A549 (cell line): ENCODE results near the gene NCBP3. TPM values are rescaled to one million over a fixed set of nuclear protein-coding genes. Genes with fewer than 3 reads are reported as not detected.

ENCODE experiments used
- ATAC-seq, 2 experiments: fragments of 200-7000 bp in 1 of 2; fragments of >200 bp in 1 of 2; cut with Nextera tagmentation in 1 of 2; cut with Tn5 transposase in 1 of 2; 3 replicates each; pipeline versions ENCODE4 v1.8.0 to v1.9.1; 2018 to 2020; ENCODE audit warnings: mild to moderate bottlenecking in 1 of 2, moderate library complexity in 1 of 2
- CTCF ChIA-PET: fragments of 300-600 bp; sonication (Branson Sonifier 250); formaldehyde crosslinking; extraction: SDS; loops from one replicate; lab custom pipeline; 2021; ENCODE audit warnings: antibody characterized with exemption, inconsistent platforms; lab: Yijun Ruan, JAX
- POLR2A ChIA-PET: fragments of 350-600 bp; formaldehyde crosslinking; extraction: SDS; loops from one replicate; lab custom pipeline; 2021; ENCODE audit warnings: antibody characterized with exemption, inconsistent platforms; lab: Yijun Ruan, JAX
- DNase-seq, 2 experiments: peaks; one replicate each; pipeline versions ENCODE4 v3.0.0 to v3.0.0-alpha.2; 2011 to 2016; ENCODE audit warnings: low read depth in 1 of 2, low spot score in 1 of 2
- FAIRE-seq: peaks from 2 replicates; lab custom pipeline; 2011; peaks lifted over from hg19 to GRCh38; lab: Jason Lieb, UNC
- H3K27ac ChIP-seq, 2 experiments: fragments of >200 bp; sonication (Bioruptor Twin); formaldehyde crosslinking; 3 replicates each; pipeline ENCODE4 v1.5.1; 2016 to 2017
- H3K4me1 ChIP-seq: fragments of >200 bp; sonication (Bioruptor Twin); formaldehyde crosslinking; 3 replicates; pipeline ENCODE4 v1.6.1; 2016
- H3K4me2 ChIP-seq: fragments of >200 bp; sonication (Bioruptor Twin); formaldehyde crosslinking; 3 replicates; pipeline ENCODE4 v1.6.1; 2016
- H3K4me3 ChIP-seq: fragments of >200 bp; sonication (Bioruptor Twin); formaldehyde crosslinking; 3 replicates; pipeline ENCODE4 v1.5.1; 2016
- H3K9me3 ChIP-seq: fragments of >200 bp; sonication (Bioruptor Twin); formaldehyde crosslinking; 3 replicates; pipeline ENCODE4 v1.6.1; 2016
- CHD2 ChIP-seq: fragments of 150-350 bp; IDR thresholded peaks from 2 replicates; pipeline ENCODE4 v1.6.1; 2014; ENCODE audit warnings: low read length; ENCODE audit not compliant: partially characterized antibody
- GATA3 ChIP-seq: IDR thresholded peaks from 2 replicates; pipeline ENCODE4 v1.6.1; 2012; ENCODE audit warnings: borderline replicate concordance
- JUNB ChIP-seq: fragments of >200 bp; sonication (Bioruptor Twin); formaldehyde crosslinking; IDR thresholded peaks from 2 replicates; pipeline ENCODE4 v1.6.1; 2016
- KDM1A ChIP-seq: fragments of 200-600 bp; sonication (generic); IDR thresholded peaks from 2 replicates; pipeline ENCODE4 v1.6.1; 2016; ENCODE audit warnings: low read depth, mild to moderate bottlenecking
- MYC ChIP-seq: IDR thresholded peaks from 2 replicates; pipeline ENCODE4 v1.6.1; 2012; ENCODE audit warnings: mild to moderate bottlenecking, inconsistent platforms, low read length, improper control_type of control experiment, borderline replicate concordance
- RARB ChIP-seq: fragments of 250-450 bp; sonication (Bioruptor Pico); IDR thresholded peaks from 2 replicates; pipeline ENCODE4 v1.8.0; 2021; ENCODE audit warnings: mild to moderate bottlenecking, moderate library complexity
- RFX5 ChIP-seq: fragments of 450-650 bp; IDR thresholded peaks from 2 replicates; pipeline ENCODE4 v1.7.1; 2014; ENCODE audit warnings: antibody characterized with exemption, mild to moderate bottlenecking, moderate library complexity
- RNF2 ChIP-seq: fragments of 200-600 bp; sonication (generic); IDR thresholded peaks from 2 replicates; pipeline ENCODE4 v1.6.1; 2016; ENCODE audit warnings: low read depth, mild to moderate bottlenecking, antibody characterized with exemption, moderate library complexity, borderline replicate concordance
- TP53 ChIP-seq: fragments of 250-450 bp; sonication (Bioruptor Pico); IDR thresholded peaks from 2 replicates; pipeline ENCODE4 v1.5.0; 2021; ENCODE audit warnings: mild to moderate bottlenecking, moderate library complexity
- ZSCAN20 ChIP-seq: fragments of 250-450 bp; sonication (Bioruptor Pico); IDR thresholded peaks from 2 replicates; pipeline ENCODE4 v1.8.0; 2022; ENCODE audit warnings: mild to moderate bottlenecking, moderate library complexity
- WGBS: methylation state at CpG from one replicate; pipeline ENCODE4 v1.1.6; 2017; ENCODE audit errors: missing lambda C conversion rate; 5-methylcytosine and 5-hydroxymethylcytosine counted together
- polyA plus RNA-seq, 4 experiments: library from polyadenylated mRNA; depleted of rRNA in 3 of 4; stranded (reverse); fragments of >200 nt; fragmentation: RNase III in 1 of 4; extraction: RNeasy Plus Mini Kit Qiagen cat#74134 plus additional on column Dnase treatment in 1 of 4; gene quantifications; 2 replicates in 3 of 4; 3 replicates in 1 of 4; pipeline ENCODE4 v1.2.3, GENCODE V29; 2011 to 2017
- TF ChIP-seq, protein P1 (sequence below): fragments of 250-450 bp; sonication (Bioruptor Pico); IDR thresholded peaks from 2 replicates; pipeline ENCODE4 v1.5.0; 2021; ENCODE audit warnings: mild to moderate bottlenecking, moderate library complexity, borderline replicate concordance
- TF ChIP-seq, protein P2 (sequence below): IDR thresholded peaks from 2 replicates; pipeline ENCODE4 v1.6.1; 2012
- TF ChIP-seq, protein P3 (sequence below): IDR thresholded peaks from 2 replicates; pipeline ENCODE4 v1.6.1; 2012
- TF ChIP-seq, protein P4 (sequence below): fragments of 200-600 bp; sonication (generic); IDR thresholded peaks from 2 replicates; pipeline ENCODE4 v1.6.1; 2016; ENCODE audit warnings: antibody characterized with exemption, mild to moderate bottlenecking, moderate library complexity
- TF ChIP-seq, protein P5 (sequence below): IDR thresholded peaks from 2 replicates; pipeline ENCODE4 v1.6.1; 2012; ENCODE audit warnings: low read depth, borderline replicate concordance
- TF ChIP-seq, protein P6 (sequence below): fragments of >200 bp; sonication (Bioruptor Twin); formaldehyde crosslinking; IDR thresholded peaks from 2 replicates; pipeline ENCODE4 v1.6.1; 2016

The NCBP3 gene
- polyA plus RNA-seq, 2 of the 4 experiments (the other 2 are of a cell fraction), result 32.7 to 36.6 TPM

DNA sequence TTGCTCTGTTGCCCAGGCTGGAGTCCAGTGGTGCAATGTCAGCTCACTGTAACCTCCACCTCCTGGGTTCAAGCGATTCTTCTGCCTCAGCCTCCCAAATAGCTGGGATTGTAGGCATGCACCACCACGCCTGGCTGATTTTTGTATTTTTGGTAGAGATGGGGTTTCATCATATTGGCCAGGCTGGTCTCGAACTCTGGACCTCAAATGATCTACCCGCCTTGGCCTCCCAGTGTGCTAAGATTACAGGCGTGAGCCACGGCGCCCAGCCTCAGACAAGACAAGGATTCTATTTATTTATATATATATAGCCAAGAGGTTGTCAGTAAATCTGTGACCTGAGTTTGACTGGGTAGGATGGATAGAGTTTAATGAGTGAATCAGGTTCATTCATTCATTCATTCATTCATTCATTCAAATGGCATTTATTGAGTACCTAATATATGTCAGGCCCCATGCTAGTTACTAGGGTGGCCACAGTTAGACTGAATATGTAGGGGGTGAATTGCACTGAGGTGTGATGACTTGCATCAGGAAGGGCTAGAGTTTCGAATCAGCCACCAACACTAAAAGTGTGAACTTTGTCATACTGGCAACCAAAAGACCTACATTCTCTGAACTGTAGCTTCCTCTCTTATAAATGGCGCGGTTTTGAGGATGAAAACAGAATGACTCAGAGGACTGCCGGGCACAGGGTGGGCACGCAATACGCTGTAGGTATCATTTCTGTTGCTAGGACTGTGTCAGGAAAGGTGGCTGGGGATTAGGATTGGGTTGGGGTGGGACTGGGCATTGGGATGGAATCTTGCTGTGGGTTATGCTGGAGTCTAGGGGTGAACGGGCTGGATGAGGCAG lies 82.9 kb downstream of the NCBP3 start (continued):
- TF ChIP-seq, protein P1, sequence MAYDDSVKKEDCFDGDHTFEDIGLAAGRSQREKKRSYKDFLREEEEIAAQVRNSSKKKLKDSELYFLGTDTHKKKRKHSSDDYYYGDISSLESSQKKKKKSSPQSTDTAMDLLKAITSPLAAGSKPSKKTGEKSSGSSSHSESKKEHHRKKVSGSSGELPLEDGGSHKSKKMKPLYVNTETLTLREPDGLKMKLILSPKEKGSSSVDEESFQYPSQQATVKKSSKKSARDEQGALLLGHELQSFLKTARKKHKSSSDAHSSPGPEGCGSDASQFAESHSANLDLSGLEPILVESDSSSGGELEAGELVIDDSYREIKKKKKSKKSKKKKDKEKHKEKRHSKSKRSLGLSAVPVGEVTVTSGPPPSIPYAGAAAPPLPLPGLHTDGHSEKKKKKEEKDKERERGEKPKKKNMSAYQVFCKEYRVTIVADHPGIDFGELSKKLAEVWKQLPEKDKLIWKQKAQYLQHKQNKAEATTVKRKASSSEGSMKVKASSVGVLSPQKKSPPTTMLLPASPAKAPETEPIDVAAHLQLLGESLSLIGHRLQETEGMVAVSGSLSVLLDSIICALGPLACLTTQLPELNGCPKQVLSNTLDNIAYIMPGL (CRISPR knock-in tag), result no peak

DNA sequence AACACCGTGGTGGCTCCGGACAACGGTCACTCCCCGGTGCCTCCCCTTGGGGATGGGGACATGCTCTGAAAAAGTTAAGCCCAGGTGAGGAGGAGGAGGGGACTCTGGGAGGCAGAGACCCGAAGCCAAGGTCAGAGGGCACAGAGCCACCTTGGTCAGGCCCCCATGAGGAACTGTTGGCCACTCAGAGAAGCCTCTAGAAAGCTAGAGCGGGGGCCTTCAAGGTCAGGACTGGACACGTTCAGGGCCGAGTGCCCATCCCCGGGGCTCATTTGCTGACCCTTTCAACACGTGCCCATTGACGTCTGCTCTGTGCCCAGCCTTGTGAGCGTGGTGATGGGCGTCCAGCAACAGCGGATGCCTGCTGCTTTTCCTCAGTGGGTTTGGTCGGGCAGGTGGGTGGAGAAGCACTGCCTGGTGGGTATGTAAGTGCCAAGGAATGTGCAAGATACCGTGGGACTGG lies 84.1 kb downstream of the NCBP3 start:
- H3K27ac ChIP-seq, result no peak overlapping the region
- 59% methylated on average over 16 of the region's 16 CpGs for whole genome bisulfite sequencing
- no peaks in the 10 kb centered on the region for H3K4me1 ChIP-seq
- ChIA-PET CTCF (interaction anchor here (0.7 to 9.2 kb wide), 7 partner anchors 8 to 84 kb away, joined by 3 to 88 read pairs (median 6); partner anchors contain the start of gene NCBP3), POLR2A (no interaction called here)
- H3K4me2 ChIP-seq, result no peak overlapping the region
- no peak overlapping the region for H3K4me3 ChIP-seq
- ATAC-seq (no peak), DNase-seq (no peak), FAIRE-seq (no peak)
- TF ChIP-seq CHD2, result no peak
- TF ChIP-seq, protein P2, sequence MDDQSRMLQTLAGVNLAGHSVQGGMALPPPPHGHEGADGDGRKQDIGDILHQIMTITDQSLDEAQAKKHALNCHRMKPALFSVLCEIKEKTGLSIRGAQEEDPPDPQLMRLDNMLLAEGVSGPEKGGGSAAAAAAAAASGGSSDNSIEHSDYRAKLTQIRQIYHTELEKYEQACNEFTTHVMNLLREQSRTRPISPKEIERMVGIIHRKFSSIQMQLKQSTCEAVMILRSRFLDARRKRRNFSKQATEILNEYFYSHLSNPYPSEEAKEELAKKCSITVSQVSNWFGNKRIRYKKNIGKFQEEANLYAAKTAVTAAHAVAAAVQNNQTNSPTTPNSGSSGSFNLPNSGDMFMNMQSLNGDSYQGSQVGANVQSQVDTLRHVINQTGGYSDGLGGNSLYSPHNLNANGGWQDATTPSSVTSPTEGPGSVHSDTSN, result no peak
- TF ChIP-seq, protein P3, sequence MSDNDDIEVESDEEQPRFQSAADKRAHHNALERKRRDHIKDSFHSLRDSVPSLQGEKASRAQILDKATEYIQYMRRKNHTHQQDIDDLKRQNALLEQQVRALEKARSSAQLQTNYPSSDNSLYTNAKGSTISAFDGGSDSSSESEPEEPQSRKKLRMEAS, result no peak
- TF ChIP-seq MYC, result no peak
- no peak for TF ChIP-seq GATA3
- H3K9me3 ChIP-seq, result peaks cover 13% of the 10 kb centered on the region; the same call in 2 of the 3 replicates

DNA sequence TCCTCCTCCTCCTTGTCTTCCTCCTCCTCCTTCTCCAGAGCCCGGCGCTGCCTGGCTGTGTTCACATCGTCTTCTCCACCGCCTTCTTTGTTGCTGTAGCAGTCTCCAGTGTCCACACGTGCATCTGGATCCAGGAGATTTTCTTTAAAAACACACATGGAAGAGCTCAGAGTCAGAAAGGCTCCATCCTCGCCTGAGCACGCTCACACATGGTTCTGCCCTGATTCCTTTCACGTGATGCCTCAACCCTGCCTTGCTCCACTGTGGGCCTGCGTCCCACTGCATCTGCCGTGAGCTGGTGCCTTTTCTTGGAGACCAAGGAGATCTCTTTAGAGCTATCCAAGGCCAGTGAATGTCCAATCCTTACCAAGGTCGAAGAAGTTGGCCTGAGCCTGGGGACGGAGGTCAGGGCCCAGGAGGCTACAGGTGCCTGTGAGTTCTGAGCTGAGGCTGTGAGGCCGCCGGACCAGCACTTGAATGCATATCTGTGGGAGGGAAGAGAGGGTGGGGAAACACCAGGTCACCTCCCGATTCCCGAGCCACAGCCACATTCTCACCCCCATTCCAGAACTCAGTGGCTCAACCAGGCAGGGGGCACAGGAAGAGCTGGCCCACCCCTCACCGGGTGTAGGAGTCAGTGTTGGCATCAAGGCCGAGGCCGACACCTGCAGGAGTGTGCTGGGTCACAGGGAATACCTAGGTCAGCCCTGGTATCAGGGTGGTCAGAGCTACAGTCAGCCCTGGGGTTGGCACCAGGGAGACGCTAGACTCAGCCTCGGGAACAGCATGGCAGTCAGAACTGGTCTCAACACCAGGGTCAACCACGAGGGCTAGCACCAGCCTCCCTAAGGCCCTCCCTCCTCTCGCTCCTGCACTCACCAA lies 84.8 kb downstream of the NCBP3 start:
- FAIRE-seq (no peak), ATAC-seq (0 out of 6 replicates have a peak, but pooled peaks have one; percentile 14 to 16)

More for the DNA sequence above, 84.8 kb downstream of the NCBP3 start:
- ChIA-PET CTCF (interaction anchor here (0.6 to 9.2 kb wide), 9 partner anchors 8 to 85 kb away, joined by 3 to 88 read pairs (median 4); partner anchors contain the start of gene NCBP3), POLR2A (no interaction called here)
- no peak for DNase-seq
- Histone ChIP-seq H3K4me2 (no peak overlapping the region), H3K4me3 (no peak overlapping the region), H3K9me3 (peaks cover 13% of the 10 kb centered on the region; the same call in 2 of the 3 replicates), H3K27ac (no peak overlapping the region), H3K4me1 (no peaks in the 10 kb centered on the region)
- 70% methylated on average over 23 of the region's 23 CpGs for WGBS
- TF ChIP-seq ZSCAN20 (no peak), TP53 (no peak), RARB (CRISPR knock-in tag) (no peak), JUNB (no peak), KDM1A (no peak), RFX5 (no peak), RNF2 (no peak)
- TF ChIP-seq, protein P2, result no peak
- TF ChIP-seq, protein P4, sequence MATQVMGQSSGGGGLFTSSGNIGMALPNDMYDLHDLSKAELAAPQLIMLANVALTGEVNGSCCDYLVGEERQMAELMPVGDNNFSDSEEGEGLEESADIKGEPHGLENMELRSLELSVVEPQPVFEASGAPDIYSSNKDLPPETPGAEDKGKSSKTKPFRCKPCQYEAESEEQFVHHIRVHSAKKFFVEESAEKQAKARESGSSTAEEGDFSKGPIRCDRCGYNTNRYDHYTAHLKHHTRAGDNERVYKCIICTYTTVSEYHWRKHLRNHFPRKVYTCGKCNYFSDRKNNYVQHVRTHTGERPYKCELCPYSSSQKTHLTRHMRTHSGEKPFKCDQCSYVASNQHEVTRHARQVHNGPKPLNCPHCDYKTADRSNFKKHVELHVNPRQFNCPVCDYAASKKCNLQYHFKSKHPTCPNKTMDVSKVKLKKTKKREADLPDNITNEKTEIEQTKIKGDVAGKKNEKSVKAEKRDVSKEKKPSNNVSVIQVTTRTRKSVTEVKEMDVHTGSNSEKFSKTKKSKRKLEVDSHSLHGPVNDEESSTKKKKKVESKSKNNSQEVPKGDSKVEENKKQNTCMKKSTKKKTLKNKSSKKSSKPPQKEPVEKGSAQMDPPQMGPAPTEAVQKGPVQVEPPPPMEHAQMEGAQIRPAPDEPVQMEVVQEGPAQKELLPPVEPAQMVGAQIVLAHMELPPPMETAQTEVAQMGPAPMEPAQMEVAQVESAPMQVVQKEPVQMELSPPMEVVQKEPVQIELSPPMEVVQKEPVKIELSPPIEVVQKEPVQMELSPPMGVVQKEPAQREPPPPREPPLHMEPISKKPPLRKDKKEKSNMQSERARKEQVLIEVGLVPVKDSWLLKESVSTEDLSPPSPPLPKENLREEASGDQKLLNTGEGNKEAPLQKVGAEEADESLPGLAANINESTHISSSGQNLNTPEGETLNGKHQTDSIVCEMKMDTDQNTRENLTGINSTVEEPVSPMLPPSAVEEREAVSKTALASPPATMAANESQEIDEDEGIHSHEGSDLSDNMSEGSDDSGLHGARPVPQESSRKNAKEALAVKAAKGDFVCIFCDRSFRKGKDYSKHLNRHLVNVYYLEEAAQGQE, result no peak
- TF ChIP-seq, protein P5, sequence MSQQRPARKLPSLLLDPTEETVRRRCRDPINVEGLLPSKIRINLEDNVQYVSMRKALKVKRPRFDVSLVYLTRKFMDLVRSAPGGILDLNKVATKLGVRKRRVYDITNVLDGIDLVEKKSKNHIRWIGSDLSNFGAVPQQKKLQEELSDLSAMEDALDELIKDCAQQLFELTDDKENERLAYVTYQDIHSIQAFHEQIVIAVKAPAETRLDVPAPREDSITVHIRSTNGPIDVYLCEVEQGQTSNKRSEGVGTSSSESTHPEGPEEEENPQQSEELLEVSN, result no peak
- TF ChIP-seq, protein P6, sequence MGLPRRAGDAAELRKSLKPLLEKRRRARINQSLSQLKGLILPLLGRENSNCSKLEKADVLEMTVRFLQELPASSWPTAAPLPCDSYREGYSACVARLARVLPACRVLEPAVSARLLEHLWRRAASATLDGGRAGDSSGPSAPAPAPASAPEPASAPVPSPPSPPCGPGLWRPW, result no peak
- TF ChIP-seq, all 56 proteins: peak for 0
